HG03045 (cell line): Measurements from ENCODE around the gene MS4A6E.
"Not testable (repeated sequence)": the region's sequence is repeated elsewhere in the genome, so short reads cannot be mapped to it uniquely, and the experiment has no call there.

ENCODE experiments used
- ATAC-seq: cut with Tn5 transposase; IDR thresholded peaks from one replicate; pipeline ENCODE4 v1.9.1; 2021; ENCODE audit warnings: mild to moderate bottlenecking, moderate library complexity; ENCODE audit not compliant: unreplicated experiment

Gene MS4A6E

DNA sequence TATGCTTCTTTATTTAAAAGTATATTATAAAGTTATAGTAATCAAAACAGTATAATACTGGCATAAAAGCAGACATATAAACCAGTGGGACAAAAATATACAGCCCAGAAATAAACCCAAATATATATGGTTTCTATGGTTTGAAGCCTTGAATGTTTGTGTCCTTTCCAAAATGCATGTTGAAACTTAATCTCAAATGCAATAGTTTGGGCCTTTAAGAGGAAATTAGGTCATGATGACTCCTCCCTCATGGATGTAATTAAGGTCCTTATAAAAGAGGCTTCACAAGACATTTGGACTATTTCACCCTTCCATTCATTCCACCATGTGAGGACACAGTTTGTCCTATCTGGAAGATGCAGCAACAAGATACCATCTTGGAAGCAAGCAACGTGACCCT, at the start of gene MS4A6E:
Gene MS4A6E, plus strand, starts transcription at position 301 of the 400 bp plus-strand sequence. CDS start 7,641 bp downstream, outside the sequence.
- ATAC-seq, result no peak

DNA sequence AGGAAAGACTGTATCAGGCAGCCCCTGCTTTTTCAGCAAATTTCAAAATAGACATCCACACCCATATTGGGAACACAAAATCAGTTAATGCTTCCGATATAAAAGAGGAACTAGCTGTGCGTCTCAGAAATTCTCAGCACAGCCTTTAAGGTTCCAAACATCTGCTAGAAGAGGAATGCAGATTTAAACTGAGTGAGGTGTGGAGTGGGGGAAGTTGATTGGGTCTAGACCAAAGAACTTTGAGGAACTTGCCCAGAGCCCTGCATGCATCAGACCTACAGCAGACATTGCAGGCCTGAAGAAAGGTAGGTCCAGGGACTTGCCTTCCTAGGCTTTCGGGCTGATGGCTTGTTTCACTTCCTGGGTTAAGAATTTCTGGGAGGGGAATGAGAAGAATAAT, 46.6 kb upstream of the MS4A6E start, which contains the start of gene MS4A4A:
Gene MS4A4A, plus strand, starts transcription at position 255 of the 400 bp plus-strand sequence. Its CDS starts 10 bp downstream, at position 265.
- no peak for ATAC-seq

DNA sequence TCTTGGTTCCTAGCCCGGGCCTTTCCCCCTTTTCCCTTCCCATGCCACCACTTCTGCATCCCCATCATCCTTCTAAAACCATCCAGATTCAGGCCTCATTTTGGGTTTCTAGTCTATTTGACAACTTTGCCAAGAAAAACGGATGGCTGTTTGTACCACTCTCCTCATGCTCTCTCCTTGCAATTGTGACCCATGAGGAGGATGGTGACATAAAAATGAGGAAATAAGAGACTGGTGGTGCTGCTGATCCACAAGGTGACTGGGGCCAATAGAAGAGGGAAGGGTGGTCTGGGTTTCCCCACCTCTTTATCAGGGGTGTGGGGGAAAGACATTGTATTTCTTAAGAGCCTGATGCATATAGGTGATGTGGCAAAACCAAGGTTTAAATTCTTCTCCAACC, 45.6 kb upstream of the MS4A6E start:
- ATAC-seq, result no peak

DNA sequence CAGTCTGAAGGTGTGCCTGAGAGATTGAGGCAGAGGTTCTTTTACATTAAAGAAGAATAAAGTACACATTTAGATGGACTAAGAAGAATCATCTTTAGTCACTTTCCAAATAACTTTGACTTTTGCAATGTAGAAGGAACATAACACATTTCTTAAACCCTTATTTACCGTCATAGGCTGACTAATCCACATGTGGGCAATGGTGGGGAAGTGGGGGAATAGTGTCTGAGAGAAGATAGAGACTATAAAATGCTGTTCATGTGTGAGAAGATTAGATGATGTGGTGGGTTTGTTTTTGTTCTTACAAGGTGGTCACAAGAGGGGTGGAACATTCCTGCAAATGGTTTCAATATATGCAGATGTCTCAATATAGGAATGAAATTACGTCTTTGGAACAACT, 44.8 kb upstream of the MS4A6E start:
- ATAC-seq, result no peak

DNA sequence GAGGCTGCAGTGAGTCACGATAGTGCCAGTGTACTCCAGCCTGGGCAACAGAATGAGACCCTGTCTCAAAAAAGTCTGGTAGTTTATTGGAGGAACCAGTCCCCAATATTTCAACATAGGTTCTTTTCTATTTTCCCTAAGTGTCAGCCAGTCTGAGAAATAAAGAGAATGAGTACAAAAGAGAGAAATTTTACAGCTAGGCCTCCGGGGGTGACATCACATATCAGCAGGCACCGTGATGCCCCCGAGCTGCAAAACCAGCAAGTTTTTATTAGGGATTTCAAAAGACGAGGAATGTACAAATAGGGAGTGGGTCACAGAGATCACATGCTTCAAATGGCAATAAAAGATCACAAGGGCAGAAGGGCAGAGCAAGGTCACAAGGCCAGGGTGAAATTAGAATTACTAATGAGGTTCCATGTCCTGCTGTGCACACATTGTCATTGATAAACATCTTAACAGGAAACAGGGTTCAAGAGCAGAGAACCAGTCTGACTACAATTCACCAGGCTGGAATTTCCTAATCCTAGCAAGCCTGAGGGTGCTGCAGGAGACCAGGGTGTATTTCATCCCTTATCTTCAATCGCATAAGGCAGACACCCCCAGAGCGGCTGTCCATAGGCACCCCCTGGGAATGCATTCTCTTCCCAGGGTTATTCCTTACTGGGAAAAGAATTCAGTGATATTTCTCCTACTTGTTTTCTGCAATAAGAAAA, 41.5 kb upstream of the MS4A6E start:
- not testable (repeated sequence) for ATAC-seq

DNA sequence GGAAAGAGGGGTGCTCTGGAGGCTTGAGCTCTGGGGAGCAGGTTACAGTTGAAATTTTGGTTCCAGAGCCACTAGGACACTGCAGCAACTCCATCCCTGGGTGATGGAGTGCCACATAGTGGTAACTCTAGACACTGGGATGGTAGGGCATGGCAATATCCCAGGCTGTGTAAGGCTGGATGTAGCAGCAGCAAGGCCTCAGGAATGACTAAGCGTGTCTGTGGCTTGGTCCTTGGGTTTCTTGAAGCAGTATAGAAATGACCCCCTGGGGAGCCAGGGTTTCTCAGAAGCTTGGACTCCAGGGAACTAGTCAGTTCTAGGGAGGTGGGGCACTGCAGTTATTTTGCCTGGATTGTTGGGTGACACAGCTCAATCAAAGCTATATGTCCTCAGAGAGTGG, 38.5 kb upstream of the MS4A6E start:
- ATAC-seq, result no peak

DNA sequence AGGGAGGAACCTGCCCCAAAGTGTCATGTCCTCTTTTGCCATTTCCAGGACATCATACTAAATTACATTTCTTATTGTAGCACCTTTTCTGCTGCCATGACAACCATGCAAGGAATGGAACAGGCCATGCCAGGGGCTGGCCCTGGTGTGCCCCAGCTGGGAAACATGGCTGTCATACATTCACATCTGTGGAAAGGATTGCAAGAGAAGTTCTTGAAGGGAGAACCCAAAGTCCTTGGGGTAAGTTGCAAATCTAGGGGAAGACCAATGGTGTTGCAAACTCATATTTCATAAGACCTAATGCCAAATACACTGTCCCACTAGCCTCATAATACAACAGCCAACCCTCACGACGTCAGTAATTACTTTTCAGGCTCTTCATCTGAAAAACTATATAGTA, 34.9 kb upstream of the MS4A6E start:
- no peak for ATAC-seq

DNA sequence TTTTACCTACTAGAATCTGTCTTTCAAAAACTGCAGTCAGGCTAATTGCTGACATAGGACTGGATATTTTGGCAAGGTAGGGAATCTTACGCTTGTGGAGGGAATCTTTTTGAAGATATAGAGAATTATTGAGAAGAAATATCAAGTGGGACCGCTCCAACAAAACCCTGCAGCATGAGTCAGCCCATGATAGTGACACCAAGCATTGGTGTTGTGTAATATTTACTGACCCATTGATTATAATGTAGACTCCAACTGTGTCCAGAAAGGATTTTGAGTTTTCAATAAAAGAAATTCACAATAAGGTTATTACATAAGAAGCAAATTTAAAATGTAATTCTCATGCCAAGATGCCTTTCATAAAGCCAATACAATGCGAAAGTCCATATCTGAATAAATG, 25.9 kb upstream of the MS4A6E start:
- ATAC-seq, result no peak

GRCh38 chr11:60301884-60302283, 25.2 kb upstream of the MS4A6E start:
- not testable (repeated sequence) for ATAC-seq

GRCh38 chr11:60303661-60304060, 23.4 kb upstream of the MS4A6E start:
- no peak for ATAC-seq

- ATAC-seq, result no peak
These were observed 21.0 kb upstream of the MS4A6E start for GRCh38 chr11:60305906-60306619.

DNA sequence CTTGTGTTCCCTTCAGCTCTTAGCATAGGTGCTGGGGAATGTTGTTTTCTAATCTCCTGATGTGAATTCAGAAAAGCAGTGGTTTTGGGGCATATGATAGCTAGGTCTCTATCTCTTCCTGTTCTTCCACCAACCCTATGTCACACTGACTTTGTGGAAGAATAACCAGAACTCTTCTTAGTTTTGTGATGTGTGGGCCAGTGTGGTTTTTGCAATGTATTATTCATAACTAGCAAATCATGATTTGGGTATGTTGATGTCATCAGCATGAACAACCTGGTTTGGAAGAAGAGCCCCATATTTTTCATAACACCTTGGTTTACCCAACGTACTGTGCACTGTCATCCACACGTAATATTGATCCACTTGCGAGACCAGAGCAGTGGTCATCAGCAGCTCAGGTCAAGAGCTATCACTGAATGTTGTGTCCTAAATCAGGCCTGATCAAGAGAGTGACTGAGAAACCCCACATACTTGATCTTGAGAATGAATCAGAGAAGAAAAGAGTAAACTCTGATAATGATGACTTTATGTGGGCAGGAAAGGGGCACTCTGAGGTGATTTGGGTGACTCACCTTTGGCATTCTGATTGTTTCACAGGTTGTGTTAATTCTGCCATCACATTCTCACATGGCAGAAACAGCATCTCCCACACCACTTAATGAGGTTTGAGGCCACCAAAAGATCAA, 19.4 kb upstream of the MS4A6E start:
- no peak for ATAC-seq

DNA sequence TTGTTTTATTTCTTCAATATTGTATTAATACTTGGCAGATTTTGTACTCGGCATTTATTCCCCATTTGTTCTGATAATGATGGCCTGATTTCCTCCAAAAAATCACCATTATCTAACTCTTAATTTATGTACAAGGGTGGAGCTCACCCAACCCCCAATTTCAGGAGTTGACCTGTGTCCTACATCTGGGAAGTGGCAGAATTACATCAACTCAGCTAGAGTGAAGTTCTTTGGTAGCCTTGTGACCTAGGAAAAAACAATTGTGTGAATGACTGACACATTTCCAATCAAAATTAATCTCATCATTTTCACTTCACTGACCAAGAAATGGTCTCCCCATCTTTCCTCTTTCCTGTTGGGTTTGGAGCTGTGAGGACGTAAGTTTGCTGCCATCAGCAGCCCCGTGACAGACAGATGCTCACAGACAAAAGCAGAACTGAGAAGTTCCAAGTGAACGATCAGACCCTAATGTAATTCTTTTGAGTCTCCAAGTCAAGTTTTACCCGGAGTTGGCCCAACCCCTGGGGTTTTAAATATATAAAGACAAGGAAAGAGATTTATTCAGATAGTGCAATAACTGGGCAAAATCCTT, 16.6 kb upstream of the MS4A6E start:
- ATAC-seq, result no peak

GRCh38 chr11:60314635-60315321, 12.3 kb upstream of the MS4A6E start:
- no peak for ATAC-seq

DNA sequence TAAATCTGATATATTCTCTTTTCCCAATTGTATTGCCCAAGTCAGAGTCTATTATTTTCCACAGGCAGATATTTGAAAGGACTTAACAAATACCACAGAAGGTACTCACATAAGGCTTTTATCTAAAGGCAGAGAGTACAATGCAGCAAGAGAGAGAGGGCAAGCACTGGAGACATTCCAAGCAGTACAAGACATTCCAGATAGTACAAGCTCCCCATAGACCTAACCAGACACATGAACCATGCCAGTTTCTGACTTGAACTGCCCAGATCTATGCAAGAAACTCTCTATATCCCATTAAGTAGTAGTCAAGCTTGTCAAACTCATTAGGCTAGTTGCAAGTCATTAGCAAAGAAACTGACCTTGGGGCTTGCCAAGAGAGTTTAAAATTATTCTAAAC, 11.2 kb upstream of the MS4A6E start:
- ATAC-seq, result no peak

DNA sequence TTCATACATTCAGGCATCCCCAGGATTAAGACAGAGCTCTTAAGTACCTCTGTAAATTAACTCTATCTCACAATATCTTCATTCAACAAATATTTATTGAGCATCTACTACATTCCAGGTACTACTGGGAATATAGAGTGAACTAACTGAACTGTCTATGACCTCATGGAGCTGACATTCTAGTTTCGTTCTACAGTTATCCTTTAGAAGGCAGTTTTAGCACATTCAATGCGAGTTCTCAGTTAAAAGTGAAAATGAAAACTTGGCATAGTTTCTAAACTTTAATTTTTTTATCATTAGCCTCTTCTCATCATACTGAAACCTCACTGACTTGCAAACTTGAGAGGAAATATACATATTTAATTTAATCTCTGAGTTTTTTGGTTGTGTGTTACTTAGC, 10.7 kb upstream of the MS4A6E start:
- no peak for ATAC-seq

- no peak for ATAC-seq
These were observed 8.3 kb upstream of the MS4A6E start for GRCh38 chr11:60318726-60319125.

- no peak for ATAC-seq
These were observed 6.0 kb upstream of the MS4A6E start for GRCh38 chr11:60321051-60321450.

DNA sequence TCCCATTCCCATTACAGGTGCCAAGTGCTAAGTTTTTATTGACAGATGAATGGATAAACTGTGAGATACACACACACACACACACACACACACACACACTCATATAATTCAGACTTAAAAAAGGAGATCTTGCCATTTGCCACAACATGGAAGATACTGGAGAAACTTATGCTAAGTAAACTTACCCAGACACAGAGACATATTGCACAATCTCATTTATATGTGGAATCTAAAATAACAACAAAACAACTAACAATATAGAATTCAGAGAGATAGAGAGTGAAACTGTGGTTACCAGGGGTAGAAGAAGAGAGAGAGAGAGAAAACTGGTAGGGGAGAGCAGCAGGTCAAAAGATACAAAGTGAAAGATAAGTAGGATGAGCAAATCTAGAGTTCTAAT, 1.4 kb downstream of the MS4A6E start:
- ATAC-seq, result no peak

- ATAC-seq, result no peak
These were observed 5.8 kb downstream of the MS4A6E start for GRCh38 chr11:60332846-60333245.
